GM19193 (cell line): ENCODE data around the gene XPA.

Experiments used
- POLR2A ChIP-seq: IDR thresholded peaks from 4 replicates; pipeline ENCODE4 v1.6.1; 2011; ENCODE audit not compliant: insufficient read depth, insufficient read length; ENCODE audit errors: extremely low read depth

Gene XPA

GRCh38 chr9:97633859-97634490 lies 63.2 kb downstream of the XPA start:
- TF ChIP-seq POLR2A: no peak

- peak; percentile 93 for TF ChIP-seq POLR2A
These were observed 63.9 kb downstream of the XPA start, which contains the start of the genes NCBP1 and TSTD2 for GRCh38 chr9:97632985-97633858. TSS of gene NCBP1 (plus strand) at chr9:97633821. CDS start at chr9:97633882, 61 bp downstream. TSS of gene TSTD2 (minus strand) at chr9:97633368. CDS start at chr9:97627562, 5,806 bp downstream.

GRCh38 chr9:97632248-97632984 lies 64.7 kb downstream of the XPA start:
- no peak for TF ChIP-seq POLR2A

GRCh38 chr9:97630591-97630990 lies 66.5 kb downstream of the XPA start:
- no peak for TF ChIP-seq POLR2A

- TF ChIP-seq POLR2A: no peak
These were observed 68.0 kb downstream of the XPA start for GRCh38 chr9:97629156-97629555.

GRCh38 chr9:97628668-97629067 lies 68.5 kb downstream of the XPA start:
- no peak for TF ChIP-seq POLR2A

- TF ChIP-seq POLR2A: no peak
These were observed 69.5 kb downstream of the XPA start for GRCh38 chr9:97627624-97628023.

- TF ChIP-seq POLR2A: no peak
These were observed 71.5 kb downstream of the XPA start for GRCh38 chr9:97625620-97626019.
